HG02759 (cell line): ENCODE results near the gene TP53BP1.

Source experiments
- ATAC-seq: cut with Tn5 transposase; IDR thresholded peaks from one replicate; pipeline ENCODE4 v1.9.1; 2021; ENCODE audit warnings: mild to moderate bottlenecking, moderate library complexity; ENCODE audit not compliant: unreplicated experiment

Gene TP53BP1

GRCh38 chr15:43518197-43518761, 25.3 kb upstream of the TP53BP1 start:
- ATAC-seq: no peak

DNA sequence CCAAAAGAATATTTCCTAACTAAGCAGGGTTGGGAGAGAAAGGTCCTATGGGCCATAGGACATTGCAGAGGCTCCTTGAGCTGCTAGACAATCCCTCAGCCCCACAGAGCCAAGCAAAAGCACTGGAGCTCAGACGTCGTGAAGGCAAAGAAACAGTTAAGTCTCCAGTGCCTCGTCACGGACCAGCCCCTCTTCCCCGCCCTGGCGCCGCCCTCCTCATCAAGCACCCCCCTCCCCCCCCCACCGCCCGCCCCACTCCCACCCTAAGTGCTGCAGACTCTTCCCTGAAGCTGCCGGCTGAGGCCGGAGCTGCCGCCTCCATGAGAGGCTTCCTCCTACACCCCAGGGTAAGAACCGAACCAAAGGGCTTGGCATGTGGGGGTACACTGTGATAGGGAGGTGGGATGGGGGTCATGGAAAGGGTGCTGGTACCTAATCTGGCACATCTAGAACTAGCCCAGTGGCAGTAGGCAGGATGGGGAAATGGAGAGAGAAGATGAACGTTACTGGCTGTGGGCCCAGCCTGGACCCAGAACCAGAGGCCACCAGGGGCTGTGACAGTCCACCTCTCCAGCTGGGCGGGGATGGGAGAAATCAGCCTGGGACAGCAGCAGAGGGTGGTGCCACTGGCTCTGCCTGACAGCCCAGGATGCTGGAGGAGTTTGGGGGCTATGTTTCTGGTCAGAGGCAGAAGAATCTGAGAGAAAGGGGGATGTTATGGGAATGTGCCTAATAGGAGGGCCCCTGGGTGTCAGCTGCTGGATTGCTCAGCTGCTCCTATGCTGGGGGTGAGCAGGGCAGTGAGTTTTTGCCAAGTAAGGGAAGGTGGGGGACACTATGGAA, 24.6 kb upstream of the TP53BP1 start, which contains the start of gene MAP1A:
Gene MAP1A (plus strand): TSS at position 255 of the 843 bp plus-strand sequence. CDS start 3,866 bp downstream, outside the sequence.
- no peak for ATAC-seq

DNA sequence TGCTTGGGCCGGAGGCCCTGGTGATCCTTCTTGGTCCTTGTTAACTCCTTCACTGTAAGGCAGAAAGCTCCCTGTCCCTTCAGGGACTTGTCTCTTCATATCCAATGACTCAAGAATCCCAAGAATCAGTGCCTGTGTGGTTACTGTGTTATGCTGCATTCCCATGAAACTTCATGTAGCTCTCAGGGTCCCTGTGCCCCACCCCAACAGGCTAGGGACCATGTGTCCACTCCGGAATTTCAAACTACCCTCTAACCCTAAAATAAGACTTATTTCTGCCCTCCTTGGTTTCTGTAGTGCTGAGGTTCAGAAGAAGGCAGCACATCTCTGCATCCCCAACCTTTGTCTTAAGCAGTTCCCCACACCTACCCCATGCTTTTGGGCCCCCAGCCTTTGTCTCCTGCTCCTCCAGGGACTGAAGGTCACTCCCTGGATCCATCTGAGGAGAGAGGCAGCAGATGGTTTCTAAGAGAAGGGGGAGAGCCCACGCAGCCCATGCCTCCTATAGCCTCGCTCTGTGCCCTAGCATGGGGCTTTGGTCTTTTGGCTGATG, 23.9 kb upstream of the TP53BP1 start:
- no peak for ATAC-seq

GRCh38 chr15:43516185-43516584, 23.2 kb upstream of the TP53BP1 start:
- no peak for ATAC-seq

DNA sequence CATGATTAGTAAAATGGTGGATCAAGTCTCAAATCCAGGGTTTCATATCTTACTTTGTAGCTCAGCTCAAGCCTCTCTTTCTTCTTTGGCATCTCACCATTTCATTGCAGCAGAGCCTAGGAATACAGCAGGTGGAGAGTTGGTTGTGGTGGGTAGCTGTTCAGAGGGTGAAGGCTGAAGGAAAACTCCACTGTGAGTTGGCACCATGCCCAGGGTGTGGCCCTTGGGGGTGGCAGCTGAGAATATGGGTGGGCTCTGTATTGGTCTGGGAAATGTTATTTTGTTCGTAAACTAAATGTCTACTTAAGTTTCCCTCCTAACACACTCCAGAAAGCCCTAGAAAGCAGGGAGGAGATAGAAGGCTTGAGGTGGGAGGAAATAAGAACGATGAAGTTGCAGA, 22.8 kb upstream of the TP53BP1 start:
- no peak for ATAC-seq

DNA sequence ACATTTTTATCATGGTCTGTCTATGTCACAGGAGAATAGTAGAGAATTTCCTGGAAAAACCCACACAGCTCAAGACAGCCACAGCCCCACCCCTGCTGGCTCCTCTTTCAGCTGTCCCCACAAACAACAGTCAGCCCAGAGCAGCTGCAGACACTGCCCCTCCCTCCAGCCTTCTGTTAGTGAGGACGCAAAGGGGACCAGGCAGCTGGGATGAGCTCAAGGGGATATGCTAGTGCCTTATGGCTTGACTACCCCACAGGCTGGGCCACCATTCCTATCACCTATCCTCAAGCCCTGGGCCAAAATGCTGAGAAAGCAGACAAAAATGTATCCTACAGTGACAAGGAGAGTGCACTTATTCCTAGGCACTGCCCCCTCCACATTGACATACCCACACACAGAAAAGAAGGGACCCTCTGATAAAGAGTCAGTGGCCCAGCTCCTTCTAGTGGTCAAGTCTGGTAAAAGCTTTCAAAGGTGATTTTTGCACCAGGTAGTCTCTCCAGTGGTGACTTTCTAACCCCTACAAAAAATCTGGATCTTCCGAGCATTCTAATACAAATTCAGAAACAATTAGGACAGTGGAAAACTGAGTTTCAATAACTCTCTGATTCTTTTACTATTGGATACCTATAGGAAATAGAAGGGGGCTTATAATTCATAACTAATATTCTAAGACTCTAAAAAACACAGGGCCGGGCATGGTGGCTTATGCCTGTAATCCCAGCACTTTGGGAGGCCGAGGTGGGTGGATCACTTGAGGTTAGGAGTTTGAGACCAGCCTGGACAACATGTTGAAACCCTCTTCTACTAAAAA, 21.5 kb upstream of the TP53BP1 start:
- no peak for ATAC-seq

- ATAC-seq: no peak
Measured at GRCh38 chr15:43513550-43513949, 20.6 kb upstream of the TP53BP1 start.

DNA sequence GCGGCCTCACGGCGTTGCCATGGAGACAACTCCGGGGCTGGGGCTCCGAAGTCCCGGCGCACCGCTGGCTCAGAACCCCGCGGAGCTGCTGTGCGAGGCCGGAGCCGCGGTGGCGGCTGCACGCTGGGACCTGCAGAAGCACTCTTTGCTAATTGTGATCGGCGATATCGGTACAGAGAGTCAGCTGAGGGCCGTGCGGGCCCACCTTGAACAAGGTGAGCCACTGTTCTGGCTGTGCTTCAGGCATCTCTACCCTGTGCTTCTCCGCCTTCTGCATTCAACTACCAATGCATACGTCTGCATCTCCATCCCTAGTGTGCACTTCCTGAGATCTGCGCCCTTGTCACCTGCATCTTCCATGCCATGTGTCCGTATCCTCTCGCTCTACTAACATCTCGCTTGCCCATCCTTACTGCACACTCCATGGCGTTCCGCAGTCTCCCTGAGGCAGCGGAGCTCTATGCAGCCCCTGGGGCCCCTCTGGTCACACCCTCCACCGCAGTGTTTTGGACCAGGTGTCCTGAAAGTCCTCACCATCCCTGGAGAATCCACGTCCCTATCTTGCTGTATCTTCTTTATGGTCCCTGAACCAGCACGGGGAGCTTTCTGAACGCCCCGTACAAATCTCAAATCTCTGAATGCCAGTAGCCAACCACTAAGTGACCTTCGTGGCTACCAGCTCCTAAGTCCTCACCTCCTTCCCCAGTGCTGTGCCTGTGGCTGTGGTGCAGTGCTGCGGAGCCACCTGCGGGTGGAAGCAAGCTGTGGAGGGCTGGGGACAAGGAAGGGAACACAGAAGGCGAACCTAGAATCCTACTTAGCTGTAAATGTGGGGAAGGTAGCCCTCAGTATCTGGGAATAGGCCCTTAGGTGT, 18.3 kb upstream of the TP53BP1 start:
- ATAC-seq: no peak

DNA sequence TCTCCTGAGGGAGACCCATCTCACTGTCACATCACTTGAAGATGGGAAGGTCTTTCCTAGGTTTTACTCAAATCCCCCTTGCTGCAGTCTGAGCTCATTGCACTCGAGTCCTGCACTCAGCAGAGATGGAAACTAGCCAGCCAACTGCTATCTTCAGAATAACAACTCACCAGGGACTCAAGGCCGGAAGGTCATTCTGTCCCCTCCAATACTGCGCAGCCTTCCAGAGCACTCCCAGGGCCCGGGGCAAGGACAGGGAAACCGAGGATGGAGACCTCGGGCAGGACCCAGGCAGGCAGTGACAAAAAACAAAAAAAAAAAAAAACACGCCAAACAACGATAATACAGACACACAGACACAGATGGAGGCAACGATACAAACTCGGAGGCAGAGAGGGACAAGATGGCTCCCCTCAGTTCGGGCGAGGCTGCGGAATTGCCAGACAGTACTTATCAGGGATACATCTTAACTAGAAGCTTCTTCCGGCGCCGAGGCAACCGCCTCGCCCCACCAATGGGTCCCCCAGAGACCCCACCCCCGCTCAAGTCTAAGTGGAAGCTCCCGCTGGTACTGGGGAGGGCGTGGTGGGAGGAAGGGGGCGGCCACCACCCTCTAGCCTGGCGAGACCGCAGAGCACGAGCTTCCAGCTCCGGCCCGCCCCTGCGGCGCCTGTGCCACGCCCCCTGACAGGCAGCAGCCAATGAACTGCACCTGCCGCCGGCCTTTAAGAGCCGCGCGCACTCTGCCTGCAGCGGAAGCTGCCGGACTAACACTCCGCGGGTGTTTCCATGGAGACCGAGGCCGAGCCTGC, 17.4 kb upstream of the TP53BP1 start:
- ATAC-seq: peak; percentile 98

DNA sequence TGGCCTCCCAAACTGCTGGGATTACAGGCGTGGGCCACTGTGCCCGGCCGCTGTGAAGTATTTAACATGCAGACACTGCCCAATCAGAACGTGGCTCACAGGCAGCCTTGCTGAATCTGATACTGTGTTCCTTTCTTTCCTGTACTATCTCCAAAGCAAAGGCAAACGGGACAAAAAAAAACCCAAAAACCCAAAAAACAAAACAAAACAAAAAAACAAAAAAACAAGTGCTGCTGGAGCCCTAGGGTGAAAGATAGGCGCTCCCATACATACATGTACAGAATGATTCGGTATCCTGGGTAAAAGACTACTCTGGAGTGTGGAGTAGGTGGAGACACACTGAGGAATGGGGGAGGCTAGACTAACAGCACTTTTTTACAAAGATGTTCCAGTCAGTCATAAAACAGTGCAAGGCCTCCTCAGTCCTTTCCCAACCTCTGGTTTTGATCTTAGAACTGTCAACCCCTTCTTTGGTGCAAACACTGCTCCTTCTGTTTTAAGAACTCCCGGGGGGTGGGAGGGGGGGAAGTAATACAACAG, 16.8 kb upstream of the TP53BP1 start:
- no peak for ATAC-seq

DNA sequence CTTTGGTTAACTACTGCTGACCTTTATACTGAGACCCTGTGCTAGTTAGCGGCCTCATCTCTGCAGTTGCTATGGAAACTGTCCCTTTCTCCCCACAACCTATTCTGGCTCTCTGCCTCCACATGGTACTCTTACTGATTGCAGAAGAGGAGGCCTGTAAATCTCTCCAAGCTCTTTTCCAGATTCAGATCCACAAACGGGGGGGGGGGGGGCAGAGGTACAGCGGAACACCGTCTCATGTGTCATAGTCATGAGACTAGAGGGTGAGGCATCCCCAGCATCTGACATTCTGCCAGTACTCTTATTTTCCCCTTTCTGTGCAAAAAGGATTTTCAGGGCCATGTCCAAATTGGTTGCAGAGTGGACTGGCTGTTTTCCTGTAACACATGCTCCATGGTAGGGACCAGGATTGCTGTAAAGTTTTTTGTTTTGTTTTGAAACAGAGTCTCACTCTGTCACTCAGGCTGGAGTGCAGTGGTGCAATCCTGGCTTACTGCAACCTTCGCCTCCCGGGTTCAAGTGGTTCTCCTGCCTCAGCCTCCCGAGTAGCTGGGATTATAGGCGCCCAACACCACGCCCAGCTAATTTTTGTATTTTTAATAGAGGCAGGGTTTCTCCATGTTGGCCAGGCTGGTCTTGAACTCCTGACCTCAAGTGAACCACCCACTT, 16.2 kb upstream of the TP53BP1 start:
- ATAC-seq: no peak

DNA sequence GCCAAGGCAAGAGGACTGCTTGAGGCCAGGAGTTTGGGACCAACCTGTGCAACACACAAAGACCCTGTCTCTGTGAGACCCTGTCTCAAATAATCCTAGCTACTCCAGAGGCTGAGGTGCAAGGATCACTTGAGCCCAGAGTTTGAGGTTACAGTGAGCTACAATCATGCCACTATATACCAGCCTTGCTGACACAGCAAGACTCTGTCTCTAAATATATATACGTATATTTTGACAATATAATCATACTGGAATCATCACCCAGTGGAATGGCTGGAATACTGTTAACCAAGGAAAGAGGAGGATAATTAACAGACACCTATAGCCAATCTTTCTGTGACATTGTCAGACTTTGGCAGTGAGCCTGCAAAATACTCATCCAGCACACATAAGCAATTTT, 15.5 kb upstream of the TP53BP1 start:
- no peak for ATAC-seq

- no peak for ATAC-seq
Measured at GRCh38 chr15:43505738-43506137, 12.8 kb upstream of the TP53BP1 start.

DNA sequence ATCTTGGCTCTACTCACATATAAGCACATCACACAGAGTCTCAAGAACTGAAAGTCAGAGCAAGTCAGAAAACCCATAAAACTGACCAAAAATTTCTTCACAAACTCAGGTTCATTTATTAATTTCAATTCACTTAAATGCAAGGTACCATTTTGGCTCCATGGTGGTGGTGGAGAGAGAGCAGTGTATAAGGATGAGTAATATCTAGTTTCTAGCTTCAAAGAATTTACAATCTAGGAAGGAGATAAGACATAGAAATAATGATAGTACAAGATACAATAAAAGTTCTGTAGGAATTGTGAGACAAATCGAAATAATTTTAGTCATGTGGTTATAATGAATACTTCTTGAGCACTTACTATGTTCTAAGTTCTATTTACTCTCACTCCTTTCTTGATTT, 6.7 kb upstream of the TP53BP1 start:
- no peak for ATAC-seq

- ATAC-seq: no peak
Measured at GRCh38 chr15:43498990-43499389, 6.0 kb upstream of the TP53BP1 start.

- ATAC-seq: no peak
Measured at GRCh38 chr15:43493703-43494472, 932 bp upstream of the TP53BP1 start.

GRCh38 chr15:43492266-43492665, 690 bp downstream of the TP53BP1 start:
- ATAC-seq: no peak

DNA sequence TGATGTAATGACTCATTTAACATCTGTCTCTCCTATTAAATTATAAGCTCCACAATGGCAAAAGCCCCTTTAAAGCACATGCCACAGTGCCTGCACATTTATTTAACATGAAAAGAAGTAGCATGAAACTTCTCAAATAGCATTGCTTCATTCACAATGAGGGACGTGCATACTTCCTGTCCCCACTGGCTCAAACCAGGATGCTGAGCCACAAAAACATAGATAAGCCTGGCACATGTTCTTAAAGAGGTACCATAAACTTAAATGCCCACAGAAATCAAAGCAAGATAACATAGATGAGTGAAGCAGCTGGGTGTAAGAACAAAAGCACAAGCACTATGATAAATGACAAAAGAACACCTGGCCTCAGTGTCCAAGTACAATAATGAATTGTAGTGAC, 3.8 kb downstream of the TP53BP1 start:
- ATAC-seq: no peak
